GF-D8 (cell line): ENCODE data around the gene ABLIM3.
"Not testable (repeated sequence)": the region's sequence is repeated elsewhere in the genome, so short reads cannot be mapped to it uniquely, and the experiment has no call there.

Experiments used
- DNase-seq: peaks from one replicate; lab custom pipeline; 2025; lab: John Stamatoyannopoulos, UW

The ABLIM3 gene

GRCh38 chr5:149257889-149258705 lies 116.8 kb downstream of the ABLIM3 start:
- DNase-seq: no peak

- DNase-seq: no peak
Measured at GRCh38 chr5:149260761-149261160, 119.5 kb downstream of the ABLIM3 start.

GRCh38 chr5:149261246-149261645 lies 120.0 kb downstream of the ABLIM3 start:
- no peak for DNase-seq

- no peak for DNase-seq
Measured at GRCh38 chr5:149262315-149262714, 121.0 kb downstream of the ABLIM3 start.

GRCh38 chr5:149264439-149265067 lies 123.3 kb downstream of the ABLIM3 start:
- DNase-seq: no peak

- no peak for DNase-seq
Measured at GRCh38 chr5:149265068-149265465, 123.8 kb downstream of the ABLIM3 start.

GRCh38 chr5:149265597-149265996 lies 124.3 kb downstream of the ABLIM3 start:
- DNase-seq: no peak

GRCh38 chr5:149267241-149267973 lies 126.1 kb downstream of the ABLIM3 start:
- DNase-seq: no peak

- peak; percentile 31 for DNase-seq
Measured at GRCh38 chr5:149268928-149269557, 127.8 kb downstream of the ABLIM3 start.

GRCh38 chr5:149271195-149271715 lies 130.0 kb downstream of the ABLIM3 start:
- no peak for DNase-seq

GRCh38 chr5:149271716-149272563 lies 130.6 kb downstream of the ABLIM3 start, which contains the start of gene AFAP1L1:
Gene AFAP1L1 (plus strand): TSS chr5:149271859. CDS start chr5:149271969, 110 bp downstream.
- DNase-seq: no peak

GRCh38 chr5:149272781-149273180 lies 131.5 kb downstream of the ABLIM3 start:
- not testable (repeated sequence) for DNase-seq

- DNase-seq: no peak
Measured at GRCh38 chr5:149273237-149273636, 131.9 kb downstream of the ABLIM3 start.

GRCh38 chr5:149273950-149274349 lies 132.7 kb downstream of the ABLIM3 start:
- DNase-seq: no peak

- DNase-seq: no peak
Measured at GRCh38 chr5:149274939-149275338, 133.6 kb downstream of the ABLIM3 start.

GRCh38 chr5:149277801-149278200 lies 136.5 kb downstream of the ABLIM3 start:
- DNase-seq: no peak

- DNase-seq: no peak
Measured at GRCh38 chr5:149278451-149279210, 137.3 kb downstream of the ABLIM3 start.

- no peak for DNase-seq
Measured at GRCh38 chr5:149279661-149280060, 138.4 kb downstream of the ABLIM3 start.

- no peak for DNase-seq
Measured at GRCh38 chr5:149280124-149280523, 138.8 kb downstream of the ABLIM3 start.

- no peak for DNase-seq
Measured at GRCh38 chr5:149280802-149281201, 139.5 kb downstream of the ABLIM3 start.
